HEK293 (cell line): ENCODE results near the gene MVB12B.

Source experiments
- CTCF ChIP-seq: fragments of 450-650 bp; formaldehyde crosslinking; IDR thresholded peaks from 2 replicates; pipeline ENCODE4 v1.5.1; 2016; ENCODE audit warnings: missing biosample characterization, missing genetic modification characterization
- GLI4 ChIP-seq: fragments of 450-650 bp; formaldehyde crosslinking; IDR thresholded peaks from 2 replicates; pipeline ENCODE4 v1.5.1; 2016; ENCODE audit warnings: missing biosample characterization, missing genetic modification characterization
- MYNN ChIP-seq: fragments of 450-650 bp; formaldehyde crosslinking; IDR thresholded peaks from 2 replicates; pipeline ENCODE4 v1.5.1; 2016; ENCODE audit warnings: missing biosample characterization, missing genetic modification characterization, borderline replicate concordance
- ZBTB17 ChIP-seq: fragments of 450-650 bp; formaldehyde crosslinking; IDR thresholded peaks from 2 replicates; pipeline ENCODE4 v1.5.1; 2016; ENCODE audit warnings: missing biosample characterization, missing genetic modification characterization
- ZNF26 ChIP-seq: fragments of 450-650 bp; formaldehyde crosslinking; IDR thresholded peaks from 2 replicates; pipeline ENCODE4 v1.5.1; 2016; ENCODE audit warnings: missing biosample characterization, missing genetic modification characterization
- ZNF660 ChIP-seq: fragments of 450-650 bp; IDR thresholded peaks from 2 replicates; pipeline ENCODE4 v1.5.1; 2018; ENCODE audit warnings: missing biosample characterization, mild to moderate bottlenecking, missing genetic modification characterization
- ZNF704 ChIP-seq: fragments of 450-650 bp; formaldehyde crosslinking; IDR thresholded peaks from 2 replicates; pipeline ENCODE4 v1.5.1; 2016; ENCODE audit warnings: missing biosample characterization, missing genetic modification characterization

- TF ChIP-seq ZNF26, result no peak
- no peak for TF ChIP-seq ZBTB17 (tag by site-specific recombination)
- no peak for TF ChIP-seq CTCF (tag by site-specific recombination)
- TF ChIP-seq GLI4, result no peak
- TF ChIP-seq ZNF704, result no peak
- TF ChIP-seq MYNN (tag by site-specific recombination), result no peak
- TF ChIP-seq ZNF660 (tag by site-specific recombination), result no peak
Observed at GRCh38 chr9:126361810-126362238, 35.2 kb downstream of the MVB12B start.
